ENCODE results near the gene ARHGAP24. TPM values are rescaled to one million over a fixed set of nuclear protein-coding genes. Genes with fewer than 3 reads are reported as not detected.

ARHGAP24 gene
- total RNA-seq, 1 experiment from 2014 or later: 1.3 TPM

DNA sequence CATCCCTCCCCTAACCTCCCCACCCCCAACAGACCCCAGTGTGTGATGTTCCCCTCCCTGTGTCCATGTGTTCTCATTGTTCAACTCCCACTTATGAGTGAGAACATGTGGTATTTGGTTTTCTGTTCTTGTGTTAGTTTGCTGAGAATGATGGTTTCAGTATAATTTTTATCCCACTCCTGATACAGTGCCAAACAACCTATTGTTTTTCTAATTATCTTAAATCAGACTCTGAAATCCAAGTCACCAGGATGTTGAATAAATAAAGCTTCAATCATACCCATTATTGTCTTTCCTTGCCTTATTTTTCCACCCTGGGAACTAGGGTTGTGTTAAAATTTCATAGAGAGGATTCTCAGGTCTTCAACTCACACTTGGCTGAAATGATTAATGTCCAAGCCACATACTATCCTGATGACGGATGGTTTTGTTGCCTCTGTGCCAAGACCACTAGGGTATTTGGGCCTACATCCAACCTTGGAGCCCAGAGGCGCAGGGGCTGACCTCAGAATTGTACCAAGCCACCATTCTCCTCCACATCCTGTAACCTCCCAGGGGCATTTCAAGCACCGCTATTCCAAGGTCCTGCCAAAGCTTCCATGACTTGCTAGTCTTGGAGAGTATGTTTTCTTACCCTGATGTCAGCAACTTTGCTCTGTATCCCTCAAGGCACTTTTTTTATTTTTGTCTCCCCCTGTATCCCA, 332.4 kb downstream of the ARHGAP24 start:
- BruUV-seq (replicated peaks): no TSS peak
- Histone ChIP-seq H3K79me2 (ENCODE audit: insufficient read depth, low read length) (no peaks in the 10 kb centered on the region), H3K9me3 (ENCODE audit: control insufficient read depth in 1 of 2, insufficient read depth in 1 of 2, low read depth in 1 of 2, low read length in 2 of 2) (no peaks in the 10 kb centered on the region), H3K27me3 (ENCODE audit: insufficient read depth, low read length) (no peaks in the 10 kb centered on the region), H3K9ac (ENCODE audit: low read length) (no peak overlapping the region), H3K36me3 (ENCODE audit: control insufficient read depth in 1 of 2, insufficient read depth in 2 of 2, low read length in 2 of 2) (no peaks in the 10 kb centered on the region), H3K9me2 (ENCODE audit: insufficient read depth) (no peaks in the 10 kb centered on the region), H3K4me2 (ENCODE audit: low read length) (no peak overlapping the region), H3K27ac (ENCODE audit: low read depth, low read length) (no peak overlapping the region), H3K4me3 (replicated peaks in 1 of 2; ENCODE audit: low read depth in 1 of 2, low read length in 2 of 2) (no peak overlapping the region), H4K20me1 (ENCODE audit: insufficient read depth) (no peaks in the 10 kb centered on the region), H3K4me1 (ENCODE audit: control insufficient read depth in 1 of 2, insufficient read depth in 2 of 2, low read length in 2 of 2) (no peaks in the 10 kb centered on the region), H2AFZ (ENCODE audit: low read depth, low read length, poor library complexity, severe bottlenecking) (no peak overlapping the region)
- ChIA-PET RAD21 (ENCODE audit: low non-redundant PET in 1 of 2, low total read pairs in 2 of 2, uncharacterized antibody in 2 of 2, unreplicated experiment in 2 of 2) (no interaction called here), POLR2A (interaction anchor here (1.1 kb wide), 1 partner anchor 11 kb away, joined by 3 read pairs; no protein-coding TSS in a partner anchor), CTCF (interaction anchor here (2.4 kb wide), 1 partner anchor 10 kb away, joined by 14 read pairs; no protein-coding TSS in a partner anchor)
- no peak for DNase-seq (ENCODE audit: low read depth, low spot score)
- no peak for ATAC-seq
- TF ChIP-seq ELF1 (IDR thresholded peaks at IDR 0.05; ENCODE audit: borderline replicate concordance, low read depth): no peak
- TF ChIP-seq TCF7L2 (IDR thresholded peaks at IDR 0.05; ENCODE audit: borderline replicate concordance, extremely low read depth, insufficient read depth, insufficient read length): no peak
- no peak for TF ChIP-seq POLR2A (IDR thresholded peaks at IDR 0.05; ENCODE audit: borderline replicate concordance, extremely low read depth, insufficient read depth, insufficient read length)
- no peak for TF ChIP-seq CEBPB (IDR thresholded peaks at IDR 0.05; ENCODE audit: low read depth)
- no peak for TF ChIP-seq SRF (IDR thresholded peaks at IDR 0.05; ENCODE audit: low read depth)
- TF ChIP-seq, protein P1, sequence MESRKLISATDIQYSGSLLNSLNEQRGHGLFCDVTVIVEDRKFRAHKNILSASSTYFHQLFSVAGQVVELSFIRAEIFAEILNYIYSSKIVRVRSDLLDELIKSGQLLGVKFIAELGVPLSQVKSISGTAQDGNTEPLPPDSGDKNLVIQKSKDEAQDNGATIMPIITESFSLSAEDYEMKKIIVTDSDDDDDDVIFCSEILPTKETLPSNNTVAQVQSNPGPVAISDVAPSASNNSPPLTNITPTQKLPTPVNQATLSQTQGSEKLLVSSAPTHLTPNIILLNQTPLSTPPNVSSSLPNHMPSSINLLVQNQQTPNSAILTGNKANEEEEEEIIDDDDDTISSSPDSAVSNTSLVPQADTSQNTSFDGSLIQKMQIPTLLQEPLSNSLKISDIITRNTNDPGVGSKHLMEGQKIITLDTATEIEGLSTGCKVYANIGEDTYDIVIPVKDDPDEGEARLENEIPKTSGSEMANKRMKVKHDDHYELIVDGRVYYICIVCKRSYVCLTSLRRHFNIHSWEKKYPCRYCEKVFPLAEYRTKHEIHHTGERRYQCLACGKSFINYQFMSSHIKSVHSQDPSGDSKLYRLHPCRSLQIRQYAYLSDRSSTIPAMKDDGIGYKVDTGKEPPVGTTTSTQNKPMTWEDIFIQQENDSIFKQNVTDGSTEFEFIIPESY (IDR thresholded peaks at IDR 0.05; ENCODE audit: extremely low read depth, insufficient replicate concordance, low read length): no peak
- TF ChIP-seq, protein P2, sequence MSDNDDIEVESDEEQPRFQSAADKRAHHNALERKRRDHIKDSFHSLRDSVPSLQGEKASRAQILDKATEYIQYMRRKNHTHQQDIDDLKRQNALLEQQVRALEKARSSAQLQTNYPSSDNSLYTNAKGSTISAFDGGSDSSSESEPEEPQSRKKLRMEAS (IDR thresholded peaks at IDR 0.05): no peak
- intact Hi-C loops (cut with micrococcal nuclease): no loop called here
